ENCODE measurements around the gene SPAG6. TPM values are rescaled to one million over a fixed set of nuclear protein-coding genes. Genes with fewer than 3 reads are reported as not detected.

The SPAG6 gene
- polyA plus RNA-seq, 3 donors: 0.11 to 0.13 TPM; not detected in 1

DNA sequence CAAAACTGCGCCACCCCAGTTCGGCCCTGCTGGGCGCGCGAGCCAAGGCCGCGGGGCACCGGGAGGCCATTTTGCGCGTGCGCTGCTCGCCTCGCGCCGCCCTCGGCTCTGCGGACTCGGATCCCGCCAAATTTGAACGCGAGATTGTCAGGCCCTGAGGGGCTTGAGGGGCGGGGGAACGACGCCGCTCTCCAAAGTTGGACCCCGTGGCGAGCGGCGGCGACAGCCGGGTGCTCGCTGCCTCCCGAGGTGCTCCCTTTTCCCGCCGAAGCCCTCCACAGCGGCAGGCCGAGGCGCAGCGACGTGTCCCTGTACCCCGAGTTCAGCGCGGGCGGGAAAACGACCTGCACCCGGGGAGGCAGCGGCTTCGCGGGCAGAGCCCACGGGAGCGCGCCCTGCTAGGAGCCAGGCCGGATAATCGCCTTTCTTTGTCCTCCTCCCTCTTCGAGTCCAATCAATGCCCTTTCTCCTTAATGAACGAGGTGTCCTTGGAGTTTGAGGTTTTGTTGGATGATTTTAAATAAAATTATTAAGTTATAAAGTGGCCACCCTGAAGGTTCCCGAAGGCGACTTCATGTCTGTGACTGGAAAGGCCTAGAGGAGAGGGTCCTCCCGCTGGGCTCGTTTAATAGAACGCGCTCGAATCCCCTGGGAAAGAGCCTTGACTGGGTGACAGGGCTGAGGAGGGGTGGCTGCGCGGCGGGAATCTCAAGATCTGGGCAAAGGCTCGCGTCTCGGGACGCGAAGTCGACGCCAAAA, 10.7 kb upstream of the SPAG6 start:
- H3K9ac ChIP-seq (ENCODE audit: insufficient read depth, low read length, poor library complexity, severe bottlenecking): peak overlapping the region; percentile 67
- H3K79me2 ChIP-seq (ENCODE audit: insufficient read depth, low read length): no peaks in the 10 kb centered on the region
- peak overlapping the region; percentile 96 for H2AFZ ChIP-seq (ENCODE audit: insufficient read depth, low read depth, low read length, poor library complexity, severe bottlenecking)
- TF ChIP-seq, protein P1, sequence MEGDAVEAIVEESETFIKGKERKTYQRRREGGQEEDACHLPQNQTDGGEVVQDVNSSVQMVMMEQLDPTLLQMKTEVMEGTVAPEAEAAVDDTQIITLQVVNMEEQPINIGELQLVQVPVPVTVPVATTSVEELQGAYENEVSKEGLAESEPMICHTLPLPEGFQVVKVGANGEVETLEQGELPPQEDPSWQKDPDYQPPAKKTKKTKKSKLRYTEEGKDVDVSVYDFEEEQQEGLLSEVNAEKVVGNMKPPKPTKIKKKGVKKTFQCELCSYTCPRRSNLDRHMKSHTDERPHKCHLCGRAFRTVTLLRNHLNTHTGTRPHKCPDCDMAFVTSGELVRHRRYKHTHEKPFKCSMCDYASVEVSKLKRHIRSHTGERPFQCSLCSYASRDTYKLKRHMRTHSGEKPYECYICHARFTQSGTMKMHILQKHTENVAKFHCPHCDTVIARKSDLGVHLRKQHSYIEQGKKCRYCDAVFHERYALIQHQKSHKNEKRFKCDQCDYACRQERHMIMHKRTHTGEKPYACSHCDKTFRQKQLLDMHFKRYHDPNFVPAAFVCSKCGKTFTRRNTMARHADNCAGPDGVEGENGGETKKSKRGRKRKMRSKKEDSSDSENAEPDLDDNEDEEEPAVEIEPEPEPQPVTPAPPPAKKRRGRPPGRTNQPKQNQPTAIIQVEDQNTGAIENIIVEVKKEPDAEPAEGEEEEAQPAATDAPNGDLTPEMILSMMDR (IDR thresholded peaks at IDR 0.05): no peak
- Mint-ChIP-seq H3K4me3 (peak overlapping the region; percentile 80 to 94), H3K9me3 (peaks cover 0 to 37% (median 27%) of the 10 kb centered on the region in 7 donors), H3K27me3 (ENCODE audit: low read depth in 3 of 3) (peaks cover 63 to 69% (median 68%) of the 10 kb centered on the region in 3 donors), H3K4me1 (peaks cover 38% of the 10 kb centered on the region), H3K27ac (peak overlapping the region in 5 of 7 donors; percentile 53 to 92 (median 66)), H3K36me3 (peaks cover 10% of the 10 kb centered on the region in 2 donors)
- WGBS (ENCODE audit: insufficient coverage): 25% methylated on average over 63 of the region's 73 CpGs
- H3K4me2 ChIP-seq (replicated peaks; ENCODE audit: extremely low read depth, low read length, poor library complexity, severe bottlenecking): peak overlapping the region; percentile 67
- H3K4me1 ChIP-seq (ENCODE audit: control insufficient read depth in 1 of 2, insufficient read depth in 2 of 2, low read length in 2 of 2): peaks cover 42 to 47% of the 10 kb centered on the region in 2 donors
- peak overlapping the region; percentile 41 to 62 (median 50) for H3K4me3 ChIP-seq (replicated peaks in 1 of 3; ENCODE audit: low read depth in 2 of 3, low read length in 3 of 3)
- H3K27me3 ChIP-seq (ENCODE audit: control insufficient read depth in 2 of 2, insufficient read depth in 2 of 2, low read length in 2 of 2): peaks cover 49 to 75% of the 10 kb centered on the region in 2 donors
- no peak overlapping the region for H3K27ac ChIP-seq (ENCODE audit: low read depth in 1 of 2, low read length in 2 of 2)
- intact Hi-C loops (cut with micrococcal nuclease): no loop called here
- peak in 1 of 3 donors; percentile 46 for DNase-seq
- H3K36me3 ChIP-seq (replicated peaks in 1 of 2; ENCODE audit: control insufficient read depth in 1 of 2, insufficient read depth in 2 of 2, low read length in 2 of 2): peaks cover 3 to 6% of the 10 kb centered on the region in 2 donors
- peaks cover 10 to 27% of the 10 kb centered on the region in 2 donors for H3K9me3 ChIP-seq (replicated peaks in 1 of 2; ENCODE audit: control insufficient read depth in 1 of 2, insufficient read depth in 1 of 2, low read length in 2 of 2)
- no peaks in the 10 kb centered on the region for H4K20me1 ChIP-seq (ENCODE audit: insufficient read depth, low read length)

DNA sequence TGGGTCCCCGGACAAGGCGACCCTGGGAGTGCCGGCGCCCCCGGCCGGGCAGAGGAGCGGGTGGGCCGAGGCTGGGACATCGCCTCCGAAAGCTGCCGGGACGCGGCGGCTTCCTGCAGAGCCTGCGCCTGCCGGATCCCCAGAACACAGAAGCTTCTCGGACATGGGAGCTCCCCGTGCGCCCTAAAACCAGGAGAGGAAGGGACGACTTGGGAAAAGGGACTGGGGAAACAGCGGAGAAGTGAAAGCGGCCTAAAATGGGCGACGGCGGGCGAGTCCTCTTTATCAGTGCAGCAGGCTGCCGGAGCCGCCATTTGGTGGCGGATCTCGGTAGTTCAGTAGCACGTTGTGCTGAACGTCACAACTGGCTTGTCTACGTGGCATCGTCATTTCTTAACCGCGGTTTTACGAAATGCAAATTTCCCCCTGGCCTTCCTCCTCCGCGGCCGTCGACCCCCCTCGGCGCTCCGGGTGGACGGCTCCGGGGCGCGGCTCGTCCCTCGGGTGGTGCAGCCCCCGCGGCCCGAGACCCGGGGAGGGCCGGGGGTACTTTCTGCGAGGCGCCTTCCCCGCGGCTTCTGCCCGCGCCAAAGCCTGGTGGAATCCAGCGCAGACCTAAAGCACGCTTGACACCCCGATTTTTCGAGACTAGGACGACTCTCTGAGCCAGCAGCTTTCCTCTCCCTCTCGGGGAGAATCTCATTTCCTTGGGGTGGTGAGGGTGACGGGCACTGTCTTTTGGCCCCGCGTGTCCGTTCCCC, 9.9 kb upstream of the SPAG6 start:
- H3K4me1 ChIP-seq (ENCODE audit: control insufficient read depth in 1 of 2, insufficient read depth in 2 of 2, low read length in 2 of 2): peaks cover 46 to 54% of the 10 kb centered on the region in 2 donors
- H3K79me2 ChIP-seq (ENCODE audit: insufficient read depth, low read length): no peaks in the 10 kb centered on the region
- peaks cover 44% of the 10 kb centered on the region for H3K4me1 Mint-ChIP-seq
- peaks cover 64 to 75% (median 71%) of the 10 kb centered on the region in 3 donors for H3K27me3 Mint-ChIP-seq (ENCODE audit: low read depth in 3 of 3)
- TF ChIP-seq, protein P1 (IDR thresholded peaks at IDR 0.05): peak; percentile 33
- intact Hi-C loops (cut with micrococcal nuclease): no loop called here
- peak; percentile 87 to 91 (median 88) for DNase-seq
- peaks cover 0 to 37% (median 27%) of the 10 kb centered on the region in 7 donors for H3K9me3 Mint-ChIP-seq
- peak overlapping the region in 6 of 7 donors; percentile 53 to 92 (median 66) for H3K27ac Mint-ChIP-seq
- H3K27ac ChIP-seq (ENCODE audit: low read depth in 1 of 2, low read length in 2 of 2): no peak overlapping the region
- peak overlapping the region; percentile 96 for H2AFZ ChIP-seq (ENCODE audit: insufficient read depth, low read depth, low read length, poor library complexity, severe bottlenecking)
- H3K4me3 Mint-ChIP-seq: peak overlapping the region; percentile 80 to 94
- H3K9me3 ChIP-seq (replicated peaks in 1 of 2; ENCODE audit: control insufficient read depth in 1 of 2, insufficient read depth in 1 of 2, low read length in 2 of 2): peaks cover 10 to 27% of the 10 kb centered on the region in 2 donors
- H3K36me3 ChIP-seq (replicated peaks in 1 of 2; ENCODE audit: control insufficient read depth in 1 of 2, insufficient read depth in 2 of 2, low read length in 2 of 2): no peaks in the 10 kb centered on the region
- H3K4me3 ChIP-seq (replicated peaks in 1 of 3; ENCODE audit: low read depth in 2 of 3, low read length in 3 of 3): peak overlapping the region; percentile 41 to 62 (median 50)
- H3K4me2 ChIP-seq (replicated peaks; ENCODE audit: extremely low read depth, low read length, poor library complexity, severe bottlenecking): peak overlapping the region; percentile 67
- 1% methylated on average over 68 of the region's 71 CpGs for WGBS (ENCODE audit: insufficient coverage)
- H3K9ac ChIP-seq (ENCODE audit: insufficient read depth, low read length, poor library complexity, severe bottlenecking): peak overlapping the region; percentile 67
- peaks cover 6 to 8% of the 10 kb centered on the region in 2 donors for H3K36me3 Mint-ChIP-seq
- H4K20me1 ChIP-seq (ENCODE audit: insufficient read depth, low read length): no peaks in the 10 kb centered on the region
- peaks cover 49 to 79% of the 10 kb centered on the region in 2 donors for H3K27me3 ChIP-seq (ENCODE audit: control insufficient read depth in 2 of 2, insufficient read depth in 2 of 2, low read length in 2 of 2)

Measured in CD14-positive monocyte (primary cell).